Measurements from ENCODE around the gene PBOV1.

GRCh38 chr6:138205437-138206094 lies 12.7 kb downstream of the PBOV1 start:
- TF ChIP-seq CTCF (IDR thresholded peaks at IDR 0.05) (no peak), POLR2A (IDR thresholded peaks at IDR 0.05) (no peak)
